Loucy (cell line): Measurements from ENCODE around the gene CARD6.
"Not testable (repeated sequence)": the region's sequence is repeated elsewhere in the genome, so short reads cannot be mapped to it uniquely, and the experiment has no call there.

Experiments
- H2AFZ ChIP-seq: fragments of 200-600 bp; sonication (generic); 2 replicates; pipeline ENCODE4 v1.6.0; 2016; ENCODE audit warnings: antibody characterized with exemption, mild to moderate bottlenecking, low read length, moderate library complexity
- H3F3A ChIP-seq: fragments of 200-600 bp; 2 replicates; pipeline ENCODE4 v1.6.0; 2016; ENCODE audit warnings: antibody characterized with exemption, low read depth, mild to moderate bottlenecking
- H3K27me3 ChIP-seq: fragments of 200-600 bp; sonication (generic); 2 replicates; pipeline ENCODE4 v1.6.1; 2014; ENCODE audit warnings: low read length, mild to moderate bottlenecking; ENCODE audit not compliant: insufficient read depth, poor library complexity, severe bottlenecking
- H3K36me3 ChIP-seq: fragments of 200-600 bp; sonication (generic); 2 replicates; pipeline ENCODE4 v1.6.1; 2016; ENCODE audit warnings: low read length; ENCODE audit not compliant: insufficient read depth
- H3K4me1 ChIP-seq: fragments of 200-600 bp; sonication (generic); 2 replicates; pipeline ENCODE4 v1.5.1; 2014; ENCODE audit warnings: low read length, mild to moderate bottlenecking; ENCODE audit not compliant: insufficient read depth, poor library complexity, severe bottlenecking
- H3K4me2 ChIP-seq: fragments of 200-600 bp; sonication (generic); 2 replicates; pipeline ENCODE4 v1.6.0; 2014; ENCODE audit warnings: antibody characterized with exemption, low read length, low read depth, mild to moderate bottlenecking; ENCODE audit not compliant: poor library complexity, severe bottlenecking
- H3K4me3 ChIP-seq: fragments of 200-600 bp; sonication (generic); 2 replicates; pipeline ENCODE4 v1.5.1; 2014; ENCODE audit warnings: low read length, mild to moderate bottlenecking, mixed read lengths; ENCODE audit not compliant: poor library complexity, severe bottlenecking
- H3K79me2 ChIP-seq: fragments of 200-600 bp; sonication (generic); 2 replicates; pipeline ENCODE4 v1.6.1; 2014; ENCODE audit warnings: low read length; ENCODE audit not compliant: insufficient read depth
- H3K9ac ChIP-seq: fragments of 200-600 bp; sonication (generic); 2 replicates; pipeline ENCODE4 v1.6.0; 2014; ENCODE audit warnings: mild to moderate bottlenecking, low read depth, low read length, moderate library complexity; ENCODE audit not compliant: poor library complexity, severe bottlenecking
- H3K9me2 ChIP-seq: fragments of 200-600 bp; sonication (generic); replicated peaks from 2 replicates; pipeline ENCODE4 v1.6.1; 2016; ENCODE audit warnings: low read depth, low read length, mixed read lengths
- H3K9me3 ChIP-seq: fragments of 200-600 bp; sonication (generic); 2 replicates; pipeline ENCODE4 v1.6.1; 2014; ENCODE audit warnings: mild to moderate bottlenecking, antibody characterized with exemption, low read length, low read depth; ENCODE audit not compliant: insufficient read depth
- H4K20me1 ChIP-seq: fragments of 200-600 bp; sonication (generic); 2 replicates; pipeline ENCODE4 v1.6.0; 2014; ENCODE audit warnings: antibody characterized with exemption, low read length, mild to moderate bottlenecking; ENCODE audit not compliant: insufficient read depth, poor library complexity, severe bottlenecking
- EZH2phosphoT487 ChIP-seq: fragments of 200-600 bp; IDR thresholded peaks from 2 replicates; pipeline ENCODE4 v1.6.1; 2018; ENCODE audit warnings: antibody characterized with exemption, mild to moderate bottlenecking, moderate library complexity, borderline replicate concordance
- TF ChIP-seq, protein P1 (sequence below): fragments of 200-600 bp; sonication (generic); conservative IDR thresholded peaks from 2 replicates; pipeline ENCODE4 v1.5.1; 2014; ENCODE audit warnings: mild to moderate bottlenecking, antibody characterized with exemption, low read length

CARD6 gene

DNA sequence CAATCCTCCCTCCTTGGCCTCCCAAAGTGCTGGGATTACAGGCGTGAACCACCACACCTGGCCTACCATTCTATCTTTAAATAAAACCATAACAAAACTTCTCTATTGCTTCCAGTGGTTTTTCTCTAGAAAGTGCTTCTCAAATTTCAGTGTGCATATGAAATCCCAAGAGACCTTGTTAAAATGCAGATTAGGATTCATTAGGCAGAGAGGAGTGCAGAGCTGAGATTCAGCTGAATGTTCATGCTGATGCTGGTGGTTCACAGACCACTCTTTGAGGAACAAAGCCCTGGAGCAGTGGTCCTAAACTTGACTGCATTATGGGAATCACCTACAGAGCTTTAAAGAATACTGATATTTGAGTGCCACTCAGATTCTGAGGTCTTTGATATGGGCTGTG, 28.2 kb downstream of the CARD6 start:
- Histone ChIP-seq H3K4me2 (no peak overlapping the region), H3K36me3 (no peaks in the 10 kb centered on the region), H3K79me2 (no peaks in the 10 kb centered on the region), H2AFZ (no peak overlapping the region), H3K9me3 (no peaks in the 10 kb centered on the region), H3K27me3 (no peaks in the 10 kb centered on the region), H3K4me3 (no peak overlapping the region), H3K9ac (no peak overlapping the region), H3F3A (no peaks in the 10 kb centered on the region), H3K4me1 (no peaks in the 10 kb centered on the region), H3K9me2 (no peaks in the 10 kb centered on the region), H4K20me1 (no peaks in the 10 kb centered on the region)
- TF ChIP-seq, protein P1, sequence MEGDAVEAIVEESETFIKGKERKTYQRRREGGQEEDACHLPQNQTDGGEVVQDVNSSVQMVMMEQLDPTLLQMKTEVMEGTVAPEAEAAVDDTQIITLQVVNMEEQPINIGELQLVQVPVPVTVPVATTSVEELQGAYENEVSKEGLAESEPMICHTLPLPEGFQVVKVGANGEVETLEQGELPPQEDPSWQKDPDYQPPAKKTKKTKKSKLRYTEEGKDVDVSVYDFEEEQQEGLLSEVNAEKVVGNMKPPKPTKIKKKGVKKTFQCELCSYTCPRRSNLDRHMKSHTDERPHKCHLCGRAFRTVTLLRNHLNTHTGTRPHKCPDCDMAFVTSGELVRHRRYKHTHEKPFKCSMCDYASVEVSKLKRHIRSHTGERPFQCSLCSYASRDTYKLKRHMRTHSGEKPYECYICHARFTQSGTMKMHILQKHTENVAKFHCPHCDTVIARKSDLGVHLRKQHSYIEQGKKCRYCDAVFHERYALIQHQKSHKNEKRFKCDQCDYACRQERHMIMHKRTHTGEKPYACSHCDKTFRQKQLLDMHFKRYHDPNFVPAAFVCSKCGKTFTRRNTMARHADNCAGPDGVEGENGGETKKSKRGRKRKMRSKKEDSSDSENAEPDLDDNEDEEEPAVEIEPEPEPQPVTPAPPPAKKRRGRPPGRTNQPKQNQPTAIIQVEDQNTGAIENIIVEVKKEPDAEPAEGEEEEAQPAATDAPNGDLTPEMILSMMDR, result no peak
- TF ChIP-seq EZH2phosphoT487, result no peak

DNA sequence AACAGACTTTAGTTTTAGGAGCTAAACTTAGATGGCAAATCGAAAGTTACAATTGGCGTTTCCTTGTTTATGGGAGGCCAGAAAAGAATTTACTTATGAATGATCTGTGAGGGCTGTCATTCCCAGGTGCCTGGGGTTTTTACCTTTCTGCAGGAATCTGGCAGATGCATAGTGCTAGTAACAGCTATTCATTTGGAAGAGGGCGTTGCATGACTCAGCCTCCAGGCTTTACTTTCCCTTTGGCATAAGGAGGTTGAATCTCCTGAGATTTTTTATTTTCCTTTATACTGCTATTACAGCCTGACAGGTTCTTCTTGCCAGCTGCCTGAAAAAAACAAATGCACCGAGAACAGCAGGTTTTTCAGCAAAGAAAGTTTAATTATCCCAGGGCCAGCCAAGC, 30.0 kb downstream of the CARD6 start:
- TF ChIP-seq, protein P1, result no peak
- TF ChIP-seq EZH2phosphoT487, result no peak
- Histone ChIP-seq H3K36me3 (no peaks in the 10 kb centered on the region), H3K4me3 (no peak overlapping the region), H3K9me3 (no peaks in the 10 kb centered on the region), H4K20me1 (no peaks in the 10 kb centered on the region), H2AFZ (no peak overlapping the region), H3K79me2 (no peaks in the 10 kb centered on the region), H3K4me1 (no peaks in the 10 kb centered on the region), H3K9ac (no peak overlapping the region), H3K9me2 (no peaks in the 10 kb centered on the region), H3K4me2 (no peak overlapping the region), H3K27me3 (no peaks in the 10 kb centered on the region), H3F3A (no peaks in the 10 kb centered on the region)

DNA sequence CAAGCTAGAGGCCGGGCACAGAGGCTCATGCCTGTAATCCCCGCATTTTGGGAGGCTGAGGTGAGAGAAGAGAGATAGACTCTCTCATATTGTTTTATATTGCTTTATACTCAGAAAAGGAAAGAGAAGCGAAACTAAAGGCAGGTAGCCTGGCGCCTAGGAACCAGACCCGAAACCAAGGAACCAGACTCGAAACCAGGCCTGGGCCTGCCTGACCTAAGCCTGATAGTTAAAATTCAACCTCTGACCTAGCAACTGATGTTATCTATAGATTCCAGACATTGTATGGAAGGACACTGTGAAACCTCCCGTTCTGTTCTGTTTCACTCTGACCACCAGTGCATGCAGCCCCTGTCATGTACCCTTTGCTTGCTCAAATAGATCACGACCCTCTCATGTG, 31.1 kb downstream of the CARD6 start:
- H3F3A ChIP-seq, H3K4me3 ChIP-seq, H3K9ac ChIP-seq, H3K36me3 ChIP-seq, H3K79me2 ChIP-seq, H2AFZ ChIP-seq, H3K4me1 ChIP-seq, H3K9me3 ChIP-seq, H3K4me2 ChIP-seq, H4K20me1 ChIP-seq, H3K27me3 ChIP-seq, H3K9me2 ChIP-seq: not testable (repeated sequence)

DNA sequence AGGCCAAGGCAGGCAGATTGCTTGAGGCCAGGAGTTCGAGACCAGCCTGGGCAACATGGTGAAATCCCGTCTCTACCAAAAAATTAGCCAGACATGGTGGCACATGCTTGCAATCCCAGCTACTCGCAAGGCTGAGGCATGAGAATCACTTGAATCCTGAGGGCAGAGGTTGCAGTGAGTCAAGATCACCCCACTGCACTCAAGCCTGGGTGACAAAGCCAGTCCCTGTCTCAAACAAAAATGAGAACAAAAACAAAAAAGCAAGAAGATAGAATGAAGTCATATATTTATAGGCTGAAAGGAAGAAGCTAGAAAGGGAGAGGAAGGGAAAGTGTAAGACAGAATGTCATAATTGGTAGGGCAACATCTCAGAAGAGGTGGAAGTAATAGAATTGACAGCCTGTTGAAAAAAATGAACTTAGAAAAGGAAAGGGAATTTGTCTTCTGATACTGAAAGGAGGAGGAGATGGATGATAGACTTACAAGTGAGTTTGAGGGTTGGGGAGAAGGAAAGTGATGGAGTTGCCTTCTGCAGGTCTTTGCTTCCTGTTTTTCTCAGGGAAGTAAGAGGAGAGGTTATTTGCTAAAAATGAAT, 32.2 kb downstream of the CARD6 start:
- Histone ChIP-seq H3K9me2 (no peaks in the 10 kb centered on the region), H3K79me2 (no peaks in the 10 kb centered on the region), H3K4me3 (no peak overlapping the region), H3K4me2 (no peak overlapping the region), H2AFZ (no peak overlapping the region), H3F3A (no peaks in the 10 kb centered on the region), H4K20me1 (no peaks in the 10 kb centered on the region), H3K9me3 (no peaks in the 10 kb centered on the region), H3K36me3 (no peaks in the 10 kb centered on the region), H3K4me1 (no peaks in the 10 kb centered on the region), H3K27me3 (no peaks in the 10 kb centered on the region), H3K9ac (no peak overlapping the region)
- TF ChIP-seq, protein P1, result no peak
- TF ChIP-seq EZH2phosphoT487, result no peak
